CD4-positive, alpha-beta T cell (primary cell): ENCODE results near the gene GNE. TPM values are rescaled to one million over a fixed set of nuclear protein-coding genes. Genes with fewer than 3 reads are reported as not detected.

ENCODE experiments used
- ATAC-seq: fragments of 200-7000 bp; cut with Tn5 transposase; one replicate; pipeline ENCODE4 v1.10.0; 2022; ENCODE audit warnings: mild to moderate bottlenecking; ENCODE audit not compliant: poor library complexity
- CTCF ChIA-PET: fragments of 350-600 bp; sonication (Branson Sonifier 250); formaldehyde crosslinking; loops from one replicate; lab custom pipeline; 2021; ENCODE audit warnings: antibody characterized with exemption, inconsistent platforms; lab: Charles Lee
- POLR2A ChIA-PET: fragments of 350-600 bp; sonication (Branson Sonifier 250); formaldehyde crosslinking; loops from one replicate; lab custom pipeline; 2021; ENCODE audit warnings: antibody characterized with exemption, inconsistent platforms; lab: Charles Lee
- DNase-seq, 14 experiments: peaks; one replicate each; pipeline ENCODE4 v3.0.0-alpha.2; 2013 to 2020; ENCODE audit warnings: mixed read lengths in 2 of 14
- H3K27ac ChIP-seq, 2 donors: one replicate each; pipeline versions ENCODE4 v1.5.1 to v1.7.0; 2013; ENCODE audit warnings: low read length in 2 of 2, low read depth in 1 of 2, mild to moderate bottlenecking in 1 of 2
- H3K27me3 ChIP-seq, 2 experiments: 1 replicate in 1 of 2; 2 replicates in 1 of 2; pipeline versions ENCODE4 v1.6.1 to v1.7.0; 2013; ENCODE audit warnings: low read length in 2 of 2, control low read depth in 1 of 2, mild to moderate bottlenecking in 1 of 2, moderate library complexity in 1 of 2; ENCODE audit not compliant: insufficient read depth in 2 of 2, control insufficient read depth in 1 of 2
- H3K36me3 ChIP-seq: one replicate; pipeline ENCODE4 v1.6.1; 2013; ENCODE audit warnings: low read length, control low read depth; ENCODE audit not compliant: insufficient read depth
- H3K4me1 ChIP-seq: one replicate; pipeline ENCODE4 v1.6.1; 2013; ENCODE audit warnings: low read length, control low read depth; ENCODE audit not compliant: insufficient read depth
- H3K4me3 ChIP-seq: one replicate; pipeline ENCODE4 v1.5.1; 2013; ENCODE audit warnings: mild to moderate bottlenecking, low read length, moderate library complexity
- H3K9me3 ChIP-seq, 2 experiments: 1 replicate in 1 of 2; 2 replicates in 1 of 2; pipeline versions ENCODE4 v1.6.1 to v1.7.0; 2013; ENCODE audit warnings: low read length in 2 of 2, mild to moderate bottlenecking in 2 of 2, control low read depth in 1 of 2, moderate library complexity in 1 of 2; ENCODE audit not compliant: control insufficient read depth in 1 of 2, insufficient read depth in 1 of 2
- H3K27ac Mint-ChIP-seq: one replicate; pipeline ENCODE4 v1.8.0; 2020; ENCODE audit warnings: mixed read lengths
- H3K27me3 Mint-ChIP-seq: one replicate; pipeline ENCODE4 v1.8.0; 2021; ENCODE audit warnings: mixed read lengths
- H3K36me3 Mint-ChIP-seq: one replicate; pipeline ENCODE4 v1.8.0; 2021; ENCODE audit warnings: low read depth, mixed read lengths
- H3K4me1 Mint-ChIP-seq: one replicate; pipeline ENCODE4 v1.8.0; 2021; ENCODE audit warnings: low read depth, mixed read lengths
- H3K4me3 Mint-ChIP-seq: one replicate; pipeline ENCODE4 v1.8.0; 2020; ENCODE audit warnings: mild to moderate bottlenecking, mixed read lengths
- H3K9me3 Mint-ChIP-seq: one replicate; pipeline ENCODE4 v1.8.0; 2020; ENCODE audit warnings: mixed read lengths
- CTCF ChIP-seq: fragments of 200-600 bp; IDR thresholded peaks from one replicate; pipeline ENCODE4 v1.8.0; 2022; ENCODE audit warnings: antibody characterized with exemption, mild to moderate bottlenecking
- intact Hi-C, 2 experiments: fragments of 100-400 bp; cut with DNase I in 1 of 2; cut with micrococcal nuclease in 1 of 2; formaldehyde crosslinking; loops; one replicate each; pipeline versions ENCODE4 v1.15.1 to v1.9.0; 2023 to 2025; cut with DNase I, micrococcal nuclease
- total RNA-seq, 174 experiments: library from RNA in 2 of 174; stranded (reverse) in 2 of 174; gene quantifications; one replicate each; pipeline ENCODE4 v1.2.3 and lab custom pipeline; 2021 to 2026

The GNE gene
- total RNA-seq, 2 experiments from 2014 or later = 12.5 to 14.6 TPM

GRCh38 chr9:36280989-36281388, 22.7 kb upstream of the GNE start:
- POLR2A ChIA-PET = no interaction called here
- H3K9me3 Mint-ChIP-seq = no peaks in the 10 kb centered on the region

GRCh38 chr9:36278243-36278642, 20.0 kb upstream of the GNE start:
- POLR2A ChIA-PET = no interaction called here
- Histone ChIP-seq H3K9me3 (no peaks in the 10 kb centered on the region), H3K27me3 (no peaks in the 10 kb centered on the region), H3K4me3 (no peak overlapping the region), H3K27ac (no peak overlapping the region), H3K36me3 (no peaks in the 10 kb centered on the region), H3K4me1 (no peaks in the 10 kb centered on the region)
- Mint-ChIP-seq H3K27me3 (no peaks in the 10 kb centered on the region), H3K4me3 (no peak overlapping the region), H3K36me3 (no peaks in the 10 kb centered on the region), H3K27ac (no peak overlapping the region), H3K4me1 (no peaks in the 10 kb centered on the region), H3K9me3 (no peaks in the 10 kb centered on the region)
- DNase-seq (no peak), ATAC-seq (no peak)
- CTCF ChIA-PET = no interaction called here
- no peak for TF ChIP-seq CTCF
- intact Hi-C loops = no loop called here

More at GRCh38 chr9:36280989-36281388, 22.7 kb upstream of the GNE start:
- ATAC-seq (no peak), DNase-seq (no peak)
- CTCF ChIA-PET = no interaction called here
- no peaks in the 10 kb centered on the region for H3K36me3 Mint-ChIP-seq
- TF ChIP-seq CTCF = no peak
- H3K27ac Mint-ChIP-seq = no peak overlapping the region
- no peaks in the 10 kb centered on the region for H3K36me3 ChIP-seq
- no peak overlapping the region for H3K27ac ChIP-seq
- H3K9me3 ChIP-seq = no peaks in the 10 kb centered on the region
- intact Hi-C loops = no loop called here
- H3K4me3 Mint-ChIP-seq = no peak overlapping the region
- no peaks in the 10 kb centered on the region for H3K27me3 Mint-ChIP-seq
- H3K27me3 ChIP-seq = no peaks in the 10 kb centered on the region
- H3K4me1 ChIP-seq = no peaks in the 10 kb centered on the region
- H3K4me3 ChIP-seq = no peak overlapping the region
- no peaks in the 10 kb centered on the region for H3K4me1 Mint-ChIP-seq

GRCh38 chr9:36276781-36277181, 18.5 kb upstream of the GNE start:
- no peaks in the 10 kb centered on the region for H3K9me3 Mint-ChIP-seq
- no peaks in the 10 kb centered on the region for H3K9me3 ChIP-seq
- ATAC-seq = no peak
- H3K27me3 Mint-ChIP-seq = no peaks in the 10 kb centered on the region
- intact Hi-C loops = no loop called here
- H3K27me3 ChIP-seq = no peaks in the 10 kb centered on the region
- H3K4me1 ChIP-seq = no peaks in the 10 kb centered on the region
- DNase-seq = no peak
- H3K27ac Mint-ChIP-seq = no peak overlapping the region
- TF ChIP-seq CTCF = no peak
- no peaks in the 10 kb centered on the region for H3K36me3 Mint-ChIP-seq
- no peak overlapping the region for H3K4me3 ChIP-seq
- H3K36me3 ChIP-seq = no peaks in the 10 kb centered on the region
- no peak overlapping the region for H3K27ac ChIP-seq
- CTCF ChIA-PET = no interaction called here
- no peaks in the 10 kb centered on the region for H3K4me1 Mint-ChIP-seq
- no peak overlapping the region for H3K4me3 Mint-ChIP-seq
- POLR2A ChIA-PET = no interaction called here
